ENCODE measurements around the gene SLC8A2.

Gene SLC8A2

DNA sequence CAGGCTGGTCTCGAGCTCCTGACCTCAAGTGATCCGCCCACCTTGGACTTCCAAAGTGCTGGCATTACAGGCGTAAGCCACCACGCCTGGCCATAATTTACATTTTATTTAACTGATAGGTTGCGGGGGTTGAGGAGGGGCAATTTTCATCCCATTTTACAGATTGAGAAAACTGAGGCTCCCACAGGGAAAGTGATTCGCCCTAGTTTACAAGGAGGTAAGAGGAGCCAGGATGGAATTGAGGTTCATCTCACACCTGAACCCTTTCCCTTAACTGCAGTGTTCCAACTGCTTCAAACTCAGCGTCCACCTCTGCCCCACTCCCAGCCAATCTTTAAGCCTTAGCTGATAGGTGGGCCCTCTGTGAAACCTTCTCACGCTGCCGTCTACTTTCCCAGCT, 47.2 kb upstream of the SLC8A2 start:
- H3K9ac ChIP-seq (ENCODE audit: low read length) = no peak overlapping the region
- H3F3A ChIP-seq (ENCODE audit: insufficient read depth, low read length) = no peaks in the 10 kb centered on the region
- no peak overlapping the region for H3K4me3 ChIP-seq (ENCODE audit: low read depth, low read length, poor library complexity, severe bottlenecking)
- H3K79me2 ChIP-seq (ENCODE audit: insufficient read depth, low read length) = peaks cover 8% of the 10 kb centered on the region
- no peak overlapping the region for H3K27ac ChIP-seq (ENCODE audit: low read depth, low read length, poor library complexity, severe bottlenecking)
- H3K36me3 ChIP-seq (ENCODE audit: insufficient read depth, low read length) = no peaks in the 10 kb centered on the region
- TF ChIP-seq, protein P1, sequence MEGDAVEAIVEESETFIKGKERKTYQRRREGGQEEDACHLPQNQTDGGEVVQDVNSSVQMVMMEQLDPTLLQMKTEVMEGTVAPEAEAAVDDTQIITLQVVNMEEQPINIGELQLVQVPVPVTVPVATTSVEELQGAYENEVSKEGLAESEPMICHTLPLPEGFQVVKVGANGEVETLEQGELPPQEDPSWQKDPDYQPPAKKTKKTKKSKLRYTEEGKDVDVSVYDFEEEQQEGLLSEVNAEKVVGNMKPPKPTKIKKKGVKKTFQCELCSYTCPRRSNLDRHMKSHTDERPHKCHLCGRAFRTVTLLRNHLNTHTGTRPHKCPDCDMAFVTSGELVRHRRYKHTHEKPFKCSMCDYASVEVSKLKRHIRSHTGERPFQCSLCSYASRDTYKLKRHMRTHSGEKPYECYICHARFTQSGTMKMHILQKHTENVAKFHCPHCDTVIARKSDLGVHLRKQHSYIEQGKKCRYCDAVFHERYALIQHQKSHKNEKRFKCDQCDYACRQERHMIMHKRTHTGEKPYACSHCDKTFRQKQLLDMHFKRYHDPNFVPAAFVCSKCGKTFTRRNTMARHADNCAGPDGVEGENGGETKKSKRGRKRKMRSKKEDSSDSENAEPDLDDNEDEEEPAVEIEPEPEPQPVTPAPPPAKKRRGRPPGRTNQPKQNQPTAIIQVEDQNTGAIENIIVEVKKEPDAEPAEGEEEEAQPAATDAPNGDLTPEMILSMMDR (IDR thresholded peaks at IDR 0.05; ENCODE audit: low read length) = no peak
- no peak for TF ChIP-seq EZH2 (IDR thresholded peaks at IDR 0.05; ENCODE audit: borderline replicate concordance, low read length)
- peaks cover 20% of the 10 kb centered on the region for H3K4me1 ChIP-seq (ENCODE audit: insufficient read depth, low read length, severe bottlenecking)
- no peaks in the 10 kb centered on the region for H3K9me3 ChIP-seq (ENCODE audit: low read length)
- H2AFZ ChIP-seq (ENCODE audit: low read length) = no peak overlapping the region
- H3K4me2 ChIP-seq (ENCODE audit: low read length) = no peak overlapping the region
- no peaks in the 10 kb centered on the region for H4K20me1 ChIP-seq (ENCODE audit: insufficient read depth, low read length)
- H3K9me2 ChIP-seq (ENCODE audit: low read depth, low read length) = no peaks in the 10 kb centered on the region
- H3K27me3 ChIP-seq (ENCODE audit: insufficient read depth, low read length) = no peaks in the 10 kb centered on the region; the same call in 1 of the 2 replicates

DNA sequence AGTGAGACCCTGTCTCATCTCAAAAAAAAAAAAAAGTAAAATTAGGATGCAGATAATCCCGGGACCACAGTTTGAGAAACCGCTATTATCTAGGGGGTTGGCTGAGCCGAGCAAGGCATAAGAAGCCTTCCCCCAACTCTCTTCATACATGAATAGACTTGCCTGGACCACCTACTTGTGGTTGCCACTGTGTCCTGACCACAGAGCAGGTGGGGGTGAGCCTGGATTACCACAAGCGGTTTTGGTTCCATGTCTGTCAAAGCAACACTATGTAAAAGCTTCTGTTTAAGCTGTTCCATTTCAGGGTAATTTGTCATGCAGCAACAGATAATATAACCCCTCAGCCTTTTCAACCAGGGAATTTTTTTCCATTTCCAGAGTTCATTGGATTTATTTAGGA, 46.4 kb upstream of the SLC8A2 start:
- no peak for TF ChIP-seq EZH2 (IDR thresholded peaks at IDR 0.05; ENCODE audit: borderline replicate concordance, low read length)
- TF ChIP-seq, protein P1 (IDR thresholded peaks at IDR 0.05; ENCODE audit: low read length) = no peak
- no peaks in the 10 kb centered on the region for H4K20me1 ChIP-seq (ENCODE audit: insufficient read depth, low read length)
- H3K9me2 ChIP-seq (ENCODE audit: low read depth, low read length) = no peaks in the 10 kb centered on the region
- no peaks in the 10 kb centered on the region for H3F3A ChIP-seq (ENCODE audit: insufficient read depth, low read length)
- no peaks in the 10 kb centered on the region; the same call in 1 of the 2 replicates for H3K27me3 ChIP-seq (ENCODE audit: insufficient read depth, low read length)
- H3K4me3 ChIP-seq (ENCODE audit: low read depth, low read length, poor library complexity, severe bottlenecking) = no peak overlapping the region
- H3K4me1 ChIP-seq (ENCODE audit: insufficient read depth, low read length, severe bottlenecking) = peaks cover 28% of the 10 kb centered on the region
- peaks cover 13% of the 10 kb centered on the region for H3K79me2 ChIP-seq (ENCODE audit: insufficient read depth, low read length)
- no peak overlapping the region for H2AFZ ChIP-seq (ENCODE audit: low read length)
- H3K4me2 ChIP-seq (ENCODE audit: low read length) = no peak overlapping the region
- no peaks in the 10 kb centered on the region for H3K9me3 ChIP-seq (ENCODE audit: low read length)
- H3K27ac ChIP-seq (ENCODE audit: low read depth, low read length, poor library complexity, severe bottlenecking) = no peak overlapping the region
- no peaks in the 10 kb centered on the region for H3K36me3 ChIP-seq (ENCODE audit: insufficient read depth, low read length)
- no peak overlapping the region for H3K9ac ChIP-seq (ENCODE audit: low read length)

DNA sequence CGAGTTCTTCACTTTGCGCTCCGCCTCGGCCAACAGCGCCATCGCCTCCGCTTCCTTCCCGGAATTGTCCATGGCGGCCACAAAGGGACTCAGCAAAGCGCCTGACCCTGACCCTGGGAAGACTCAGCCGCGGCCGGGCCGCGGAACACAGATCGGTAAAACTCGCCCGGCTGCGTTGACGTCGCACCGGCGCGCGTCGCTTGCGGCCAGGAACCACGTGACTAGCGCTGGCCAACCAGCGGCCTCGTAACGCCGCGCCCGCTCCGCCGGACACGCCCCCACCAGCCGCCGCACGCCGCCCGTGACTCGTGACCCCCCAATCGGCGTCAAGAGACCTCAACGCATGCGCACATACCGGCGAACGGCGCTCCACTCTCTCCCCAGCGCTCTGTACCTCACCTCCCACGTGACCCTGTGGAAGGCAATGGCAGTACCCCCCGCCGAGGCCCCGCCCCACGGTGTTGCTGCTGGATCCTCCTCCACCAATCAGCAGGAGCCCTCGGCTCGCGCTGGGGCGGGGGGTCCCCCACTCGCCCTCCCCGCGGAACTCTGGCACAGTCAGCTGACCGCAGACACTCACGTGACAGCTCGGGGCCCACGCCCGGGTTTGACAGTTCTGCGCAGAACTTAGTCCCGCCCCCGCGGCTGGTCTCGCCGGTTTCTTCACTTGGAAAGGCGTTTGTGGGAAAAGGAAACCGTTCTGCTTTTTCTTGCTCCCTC, 43.3 kb upstream of the SLC8A2 start, which contains the start of gene NAPA:
NAPA (minus strand) TSS at position 195 of the 720 bp plus-strand sequence; CDS start at position 72, 123 bp downstream.
- H3K79me2 ChIP-seq (ENCODE audit: insufficient read depth, low read length) = peaks cover 24% of the 10 kb centered on the region
- H3K27me3 ChIP-seq (ENCODE audit: insufficient read depth, low read length) = no peaks in the 10 kb centered on the region
- peak within 1 kb of the TSS; percentile 95 for H3K4me2 ChIP-seq (ENCODE audit: low read length)
- H3K9ac ChIP-seq (ENCODE audit: low read length) = peak within 1 kb of the TSS; percentile 91
- peak within 1 kb of the TSS; percentile 91 for H3K4me3 ChIP-seq (ENCODE audit: low read depth, low read length, poor library complexity, severe bottlenecking)
- peaks cover 2% of the 10 kb centered on the region; the same call in 1 of the 2 replicates for H3K36me3 ChIP-seq (ENCODE audit: insufficient read depth, low read length)
- TF ChIP-seq EZH2 (IDR thresholded peaks at IDR 0.05; ENCODE audit: borderline replicate concordance, low read length) = no peak
- H3K27ac ChIP-seq (ENCODE audit: low read depth, low read length, poor library complexity, severe bottlenecking) = peak within 1 kb of the TSS; percentile 46
- no peaks in the 10 kb centered on the region for H3K9me2 ChIP-seq (ENCODE audit: low read depth, low read length)
- no peaks in the 10 kb centered on the region for H3K9me3 ChIP-seq (ENCODE audit: low read length)
- H3F3A ChIP-seq (ENCODE audit: insufficient read depth, low read length) = no peaks in the 10 kb centered on the region
- no peaks in the 10 kb centered on the region for H4K20me1 ChIP-seq (ENCODE audit: insufficient read depth, low read length)
- no peak within 1 kb of the TSS for H2AFZ ChIP-seq (ENCODE audit: low read length)
- peaks cover 41% of the 10 kb centered on the region for H3K4me1 ChIP-seq (ENCODE audit: insufficient read depth, low read length, severe bottlenecking)
